Activated naive CD4-positive, alpha-beta T cell treated with anti-CD3 and anti-CD28 coated beads, Interleukin-2, amount 10 ng/mL, durations not matched to agents 7 days and 5 days (primary cell): ENCODE data around the gene CTXND1.

Source experiments
- CTCF ChIA-PET: fragments of 350-600 bp; sonication (Branson Sonifier 250); formaldehyde crosslinking; loops from one replicate; lab custom pipeline; 2021; ENCODE audit warnings: antibody characterized with exemption; lab: Charles Lee
- DNase-seq: peaks from one replicate; pipeline ENCODE4 v3.0.0-alpha.2; 2020
- H3K27ac Mint-ChIP-seq: one replicate; pipeline ENCODE4 v1.8.0; 2021; ENCODE audit warnings: mild to moderate bottlenecking, moderate library complexity, mixed read lengths
- H3K27me3 Mint-ChIP-seq: one replicate; pipeline ENCODE4 v1.8.0; 2021; ENCODE audit warnings: mild to moderate bottlenecking, mixed read lengths
- H3K36me3 Mint-ChIP-seq: one replicate; pipeline ENCODE4 v1.8.0; 2021; ENCODE audit warnings: mixed read lengths
- H3K4me1 Mint-ChIP-seq: one replicate; pipeline ENCODE4 v1.8.0; 2021; ENCODE audit warnings: mixed read lengths
- H3K4me3 Mint-ChIP-seq: one replicate; pipeline ENCODE4 v1.8.0; 2021; ENCODE audit warnings: mild to moderate bottlenecking, moderate library complexity, mixed read lengths
- H3K9me3 Mint-ChIP-seq: one replicate; pipeline ENCODE4 v1.8.0; 2021; ENCODE audit warnings: mixed read lengths

CTXND1 gene

DNA sequence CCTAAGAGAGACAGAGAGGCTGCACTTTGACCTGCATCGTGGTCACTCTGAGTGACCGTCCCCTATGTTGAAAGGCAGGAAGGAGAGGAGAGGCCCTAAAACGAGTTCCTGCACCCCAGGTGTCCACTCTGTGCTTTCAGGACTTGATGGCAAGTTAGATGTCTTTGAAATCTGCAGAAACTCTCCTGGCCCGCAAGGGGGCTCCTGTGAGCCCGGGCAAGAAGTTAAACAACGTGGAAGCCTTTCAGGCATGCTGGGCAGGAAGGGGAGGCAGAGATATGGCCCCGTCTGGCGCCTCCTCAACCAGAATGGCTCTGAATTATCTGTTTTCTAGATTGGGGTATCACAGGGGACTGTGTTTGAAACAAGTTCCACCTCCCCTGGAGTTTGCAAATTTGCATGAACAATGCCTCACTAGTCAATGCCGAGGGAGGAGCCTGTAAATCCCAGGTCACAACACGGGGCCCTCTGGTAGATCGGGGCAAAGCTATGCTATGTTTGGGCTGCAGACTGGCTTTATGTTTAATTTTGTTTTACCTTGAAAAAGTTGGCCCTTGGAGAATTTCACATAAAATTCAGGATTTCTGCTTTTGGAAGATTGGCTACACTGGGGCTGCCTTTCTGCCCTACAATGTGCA lies 9.8 kb downstream of the CTXND1 start:
- Mint-ChIP-seq H3K4me1 (peaks cover 5% of the 10 kb centered on the region), H3K4me3 (no peak overlapping the region), H3K9me3 (no peaks in the 10 kb centered on the region), H3K27ac (no peak overlapping the region), H3K36me3 (no peaks in the 10 kb centered on the region), H3K27me3 (peaks cover 61% of the 10 kb centered on the region)
- peak; percentile 28 for DNase-seq
- CTCF ChIA-PET = no interaction called here

DNA sequence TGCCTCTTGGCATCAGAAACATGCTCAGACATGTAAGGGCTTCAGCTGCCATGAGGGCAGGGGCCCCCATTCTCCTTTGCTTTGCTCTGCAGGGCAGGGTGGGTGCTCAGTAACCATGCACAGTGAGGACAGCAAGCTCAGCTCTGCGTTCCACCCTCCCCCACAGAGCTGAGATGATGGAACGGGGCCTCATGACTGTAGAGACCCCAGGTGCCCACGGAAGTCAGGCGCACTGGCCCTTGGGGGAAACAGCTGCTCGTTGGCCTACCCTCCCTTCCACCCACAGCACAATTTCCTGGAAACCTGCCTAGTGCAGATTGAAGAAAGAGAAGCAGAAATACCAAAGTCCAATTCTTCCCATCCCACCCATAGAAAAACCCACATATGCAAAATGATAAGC lies 10.5 kb downstream of the CTXND1 start:
- CTCF ChIA-PET = interaction anchor here (0.8 kb wide), 1 partner anchor 902 kb away, joined by 4 read pairs; no protein-coding TSS in a partner anchor
- Mint-ChIP-seq H3K27ac (no peak overlapping the region), H3K4me3 (no peak overlapping the region), H3K9me3 (no peaks in the 10 kb centered on the region), H3K4me1 (peaks cover 5% of the 10 kb centered on the region), H3K36me3 (no peaks in the 10 kb centered on the region), H3K27me3 (peaks cover 57% of the 10 kb centered on the region)
- DNase-seq = no peak

DNA sequence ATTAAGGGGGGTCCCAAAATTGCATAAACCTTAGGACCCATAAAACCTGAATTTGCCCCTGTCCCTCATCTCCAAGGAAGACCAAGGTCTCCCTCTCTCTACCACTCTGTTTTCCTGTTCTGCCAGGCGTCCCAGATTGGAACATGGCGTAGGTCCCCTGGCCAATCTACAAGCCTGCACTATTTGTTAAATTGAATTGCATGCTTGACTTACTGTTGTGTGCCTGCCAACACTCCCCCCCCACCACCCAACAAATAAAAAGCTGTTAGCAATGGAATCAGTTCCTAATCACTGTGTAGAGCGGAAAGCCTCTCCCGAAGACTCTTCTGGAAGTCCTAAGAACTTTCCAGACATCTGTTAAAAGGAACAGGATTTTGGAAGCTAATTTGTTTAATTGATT lies 11.7 kb downstream of the CTXND1 start:
- Mint-ChIP-seq H3K4me1 (peaks cover 5% of the 10 kb centered on the region), H3K4me3 (no peak overlapping the region), H3K36me3 (no peaks in the 10 kb centered on the region), H3K27ac (no peak overlapping the region), H3K9me3 (no peaks in the 10 kb centered on the region), H3K27me3 (peaks cover 51% of the 10 kb centered on the region)
- no peak for DNase-seq
- CTCF ChIA-PET = interaction anchor here (1.1 kb wide), 1 partner anchor 859 kb away, joined by 3 read pairs; no protein-coding TSS in a partner anchor

DNA sequence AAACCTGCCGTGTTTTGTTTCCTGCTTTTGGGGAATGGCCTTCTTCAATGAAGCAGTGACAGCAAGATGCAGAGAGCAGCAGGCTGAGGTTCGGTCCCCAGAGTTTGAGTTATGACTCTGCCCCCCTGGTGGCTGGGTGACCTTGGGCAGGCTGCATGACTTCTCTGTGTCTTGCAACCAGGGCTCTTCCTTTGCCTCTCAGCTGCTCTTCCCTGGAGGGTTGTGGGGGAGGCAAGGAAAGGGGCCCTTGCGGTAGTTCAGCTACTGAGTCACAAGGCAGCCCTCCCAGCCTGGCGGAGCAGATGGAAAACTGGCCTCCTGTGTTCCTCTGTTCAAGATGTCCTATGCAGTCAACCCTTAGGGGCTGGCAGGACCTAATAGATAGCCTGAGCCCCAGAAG lies 17.1 kb downstream of the CTXND1 start:
- H3K36me3 Mint-ChIP-seq = no peaks in the 10 kb centered on the region
- H3K9me3 Mint-ChIP-seq = no peaks in the 10 kb centered on the region
- no peak overlapping the region for H3K27ac Mint-ChIP-seq
- DNase-seq = peak; percentile 62
- peaks cover 26% of the 10 kb centered on the region for H3K27me3 Mint-ChIP-seq
- CTCF ChIA-PET = interaction anchor here (1.2 kb wide), 1 partner anchor 9 kb away, joined by 3 read pairs; no protein-coding TSS in a partner anchor
- H3K4me1 Mint-ChIP-seq = no peaks in the 10 kb centered on the region
- no peak overlapping the region for H3K4me3 Mint-ChIP-seq

DNA sequence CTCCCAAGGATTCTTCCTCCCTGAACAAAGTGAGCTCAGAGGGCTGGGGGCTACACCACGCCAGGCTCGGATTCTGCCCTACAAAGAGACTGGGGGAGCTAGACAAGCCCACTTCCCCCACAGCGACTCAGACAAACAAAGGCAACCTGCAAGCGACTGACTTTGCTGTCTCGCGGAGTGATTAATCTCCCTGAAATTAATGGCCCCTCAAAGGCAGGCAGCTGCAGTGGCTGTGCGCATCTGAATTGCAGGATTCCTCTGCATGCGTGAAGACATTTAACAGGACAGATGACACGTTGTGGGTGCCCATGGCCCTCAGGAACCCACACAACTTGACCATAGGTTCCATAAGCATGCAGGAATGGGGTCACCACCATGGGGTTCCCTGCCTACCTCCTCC lies 18.4 kb downstream of the CTXND1 start:
- Mint-ChIP-seq H3K27me3 (peaks cover 22% of the 10 kb centered on the region), H3K27ac (no peak overlapping the region), H3K4me3 (no peak overlapping the region), H3K4me1 (no peaks in the 10 kb centered on the region), H3K9me3 (no peaks in the 10 kb centered on the region), H3K36me3 (no peaks in the 10 kb centered on the region)
- CTCF ChIA-PET = no interaction called here
- no peak for DNase-seq

DNA sequence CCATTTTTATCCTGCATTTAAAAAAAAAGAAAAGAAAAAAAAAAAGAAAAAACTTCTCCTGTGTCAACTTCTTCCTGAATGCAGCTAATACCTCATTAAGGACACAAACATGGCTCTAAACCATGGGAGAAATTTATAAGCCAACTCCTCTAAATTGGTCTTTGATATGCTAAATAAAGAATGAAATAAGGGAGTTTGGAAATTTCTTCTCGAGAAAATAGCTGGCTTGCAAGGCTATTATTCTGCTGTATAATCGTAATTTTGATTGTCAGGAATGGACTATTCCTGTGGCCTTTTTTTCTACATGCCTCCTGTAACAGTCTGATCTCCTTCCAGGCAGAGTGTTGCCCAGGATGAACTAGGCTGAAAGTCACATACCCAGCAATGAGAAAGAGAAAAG lies 20.6 kb downstream of the CTXND1 start:
- peaks cover 26% of the 10 kb centered on the region for H3K27me3 Mint-ChIP-seq
- DNase-seq = no peak
- CTCF ChIA-PET = no interaction called here
- no peaks in the 10 kb centered on the region for H3K4me1 Mint-ChIP-seq
- no peaks in the 10 kb centered on the region for H3K36me3 Mint-ChIP-seq
- H3K4me3 Mint-ChIP-seq = no peak overlapping the region
- no peak overlapping the region for H3K27ac Mint-ChIP-seq
- H3K9me3 Mint-ChIP-seq = no peaks in the 10 kb centered on the region

DNA sequence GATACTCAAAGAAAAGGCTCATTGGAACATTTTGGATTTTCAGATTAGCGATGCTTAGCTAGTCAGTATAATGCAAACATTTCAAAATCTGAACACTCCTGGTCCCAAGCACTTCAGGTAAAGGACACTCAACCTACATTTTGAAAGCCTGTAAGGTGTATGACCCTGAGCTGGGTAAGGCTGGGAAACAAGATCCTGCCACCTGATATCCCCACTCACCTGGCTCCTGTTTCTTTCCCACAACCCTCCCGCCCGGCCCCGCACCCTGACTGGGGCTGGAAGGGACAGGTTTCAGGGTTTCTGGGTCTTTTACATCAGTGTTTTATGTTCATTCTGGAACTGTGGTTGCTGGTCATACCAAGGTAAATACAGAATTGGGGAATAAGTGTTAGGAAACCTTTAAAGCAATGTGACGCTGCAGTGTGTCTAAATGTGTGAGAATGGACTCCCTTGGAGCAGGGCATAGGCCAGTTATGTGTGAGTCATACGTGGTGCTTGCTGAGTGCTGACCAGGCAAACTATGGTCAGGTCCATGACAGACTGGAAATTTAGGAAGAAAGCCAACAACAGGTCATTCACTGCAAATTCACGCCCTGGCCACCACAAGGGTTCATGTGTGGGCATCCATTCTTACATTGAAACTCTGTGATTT lies 22.9 kb downstream of the CTXND1 start:
- Mint-ChIP-seq H3K9me3 (no peaks in the 10 kb centered on the region), H3K36me3 (no peaks in the 10 kb centered on the region), H3K4me1 (no peaks in the 10 kb centered on the region), H3K27me3 (peaks cover 20% of the 10 kb centered on the region), H3K4me3 (no peak overlapping the region), H3K27ac (no peak overlapping the region)
- CTCF ChIA-PET = no interaction called here
- DNase-seq = no peak

DNA sequence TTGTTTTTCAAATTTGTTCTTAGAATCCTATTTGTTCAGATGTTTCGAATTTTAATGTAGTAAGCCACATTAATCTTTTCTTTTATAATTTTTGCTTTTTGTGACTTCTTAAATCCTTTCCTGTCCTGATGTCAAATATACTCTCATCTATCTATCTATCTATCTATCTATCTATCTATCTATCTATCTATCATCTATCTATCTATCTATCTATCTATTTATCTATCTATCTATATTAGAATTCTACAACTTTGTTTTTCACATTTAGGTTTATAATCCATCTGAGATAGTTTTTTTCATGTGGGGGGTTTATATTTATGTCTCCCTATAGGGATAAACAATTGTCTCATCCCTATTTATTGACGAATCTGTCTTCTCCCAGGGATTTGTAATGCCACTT lies 32.1 kb downstream of the CTXND1 start:
- H3K4me3 Mint-ChIP-seq = no peak overlapping the region
- no peak for DNase-seq
- H3K4me1 Mint-ChIP-seq = no peaks in the 10 kb centered on the region
- no peaks in the 10 kb centered on the region for H3K9me3 Mint-ChIP-seq
- H3K36me3 Mint-ChIP-seq = no peaks in the 10 kb centered on the region
- peaks cover 11% of the 10 kb centered on the region for H3K27me3 Mint-ChIP-seq
- CTCF ChIA-PET = no interaction called here
- no peak overlapping the region for H3K27ac Mint-ChIP-seq

DNA sequence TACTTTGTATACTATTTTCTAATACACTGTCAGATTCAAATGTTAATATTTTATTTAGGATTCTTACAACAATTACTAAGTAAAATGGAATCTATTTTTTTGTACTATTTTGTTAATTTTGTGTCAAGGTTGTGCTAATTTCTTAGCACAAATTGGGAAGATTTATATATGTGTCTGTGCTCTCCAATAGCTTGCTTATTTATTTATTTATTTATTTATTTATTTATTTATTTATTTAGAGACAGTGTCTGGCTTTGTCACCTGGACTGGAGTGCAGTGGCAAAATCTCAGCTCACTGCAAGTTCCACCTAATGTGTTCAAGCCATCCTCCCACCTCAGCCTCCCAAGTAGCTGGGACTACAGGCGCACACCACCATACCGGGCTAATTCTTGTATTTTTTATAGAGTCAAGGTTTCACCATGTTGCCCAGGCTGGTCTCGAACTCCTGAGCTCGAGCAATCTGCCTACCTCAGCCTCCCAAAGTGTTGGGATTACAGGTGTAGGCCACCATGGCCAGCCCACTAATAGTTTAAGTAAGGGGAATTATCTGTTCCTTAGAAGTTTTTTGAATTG lies 34.6 kb downstream of the CTXND1 start:
- Mint-ChIP-seq H3K27ac (no peak overlapping the region), H3K4me3 (no peak overlapping the region), H3K27me3 (peaks cover 12% of the 10 kb centered on the region), H3K36me3 (no peaks in the 10 kb centered on the region), H3K4me1 (no peaks in the 10 kb centered on the region), H3K9me3 (no peaks in the 10 kb centered on the region)
- no peak for DNase-seq
- CTCF ChIA-PET = no interaction called here

DNA sequence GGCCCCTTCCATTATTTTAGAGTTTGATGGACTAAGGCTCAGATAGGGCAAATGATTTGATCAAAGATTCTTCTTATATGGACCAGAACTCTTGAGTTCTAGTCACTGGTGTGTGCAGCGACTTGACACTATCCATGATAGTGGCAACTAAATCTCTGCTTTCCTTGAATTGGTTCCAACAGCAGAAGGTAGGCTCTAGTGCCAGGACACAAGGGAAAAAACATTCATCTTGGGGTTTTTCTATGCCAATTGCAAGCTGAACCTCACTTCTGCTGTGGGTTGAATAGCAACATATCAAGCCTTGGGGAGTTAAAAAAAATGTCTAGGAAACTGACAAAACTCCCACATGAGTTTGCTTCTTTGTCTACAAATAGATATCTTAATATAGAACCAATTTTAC lies 35.1 kb downstream of the CTXND1 start:
- Mint-ChIP-seq H3K27ac (no peak overlapping the region), H3K9me3 (no peaks in the 10 kb centered on the region), H3K4me3 (no peak overlapping the region), H3K4me1 (no peaks in the 10 kb centered on the region), H3K27me3 (peaks cover 17% of the 10 kb centered on the region), H3K36me3 (no peaks in the 10 kb centered on the region)
- no peak for DNase-seq
- CTCF ChIA-PET = no interaction called here

DNA sequence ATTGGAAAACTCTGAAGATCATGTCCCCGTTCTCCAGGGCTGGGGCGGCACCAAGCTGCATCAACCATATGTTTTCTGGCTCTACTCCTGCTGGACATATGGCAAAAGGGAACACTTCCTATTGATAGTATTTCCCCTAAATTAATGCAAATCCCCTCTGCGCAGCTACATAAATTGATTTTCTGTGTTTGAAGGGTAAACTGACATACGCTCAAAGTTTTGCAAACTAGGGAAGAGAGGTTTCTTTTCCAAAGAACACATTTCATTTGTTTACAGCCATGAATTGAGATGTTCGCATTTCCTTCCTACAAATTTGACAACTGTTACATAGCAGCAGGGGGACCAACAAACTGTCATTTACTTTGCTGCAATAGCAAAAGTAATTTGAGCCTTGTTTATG lies 35.9 kb downstream of the CTXND1 start:
- H3K36me3 Mint-ChIP-seq = no peaks in the 10 kb centered on the region
- no peaks in the 10 kb centered on the region for H3K4me1 Mint-ChIP-seq
- H3K27me3 Mint-ChIP-seq = peaks cover 19% of the 10 kb centered on the region
- CTCF ChIA-PET = no interaction called here
- no peak overlapping the region for H3K4me3 Mint-ChIP-seq
- H3K27ac Mint-ChIP-seq = no peak overlapping the region
- no peak for DNase-seq
- no peaks in the 10 kb centered on the region for H3K9me3 Mint-ChIP-seq

DNA sequence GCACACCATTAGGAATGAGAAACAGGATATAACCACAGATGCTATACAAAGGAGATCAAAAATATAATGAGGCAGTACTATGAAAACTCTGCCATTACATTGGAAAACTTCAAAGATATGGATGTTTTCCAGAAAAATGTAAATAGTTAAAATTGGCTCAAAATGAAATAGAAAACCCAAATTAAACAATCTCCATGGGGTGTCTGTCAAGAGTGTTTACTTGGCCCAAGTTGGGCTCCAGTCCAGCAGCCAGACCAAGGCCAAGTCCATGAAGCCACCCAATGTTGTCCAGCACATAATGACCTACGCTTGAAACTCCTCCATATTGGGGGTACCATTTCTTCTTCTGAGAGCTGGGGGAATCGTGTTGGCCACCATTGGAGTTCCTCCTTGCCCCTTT lies 37.1 kb downstream of the CTXND1 start:
- Mint-ChIP-seq H3K27ac (no peak overlapping the region), H3K4me3 (no peak overlapping the region), H3K27me3 (peaks cover 29% of the 10 kb centered on the region), H3K4me1 (no peaks in the 10 kb centered on the region), H3K36me3 (no peaks in the 10 kb centered on the region), H3K9me3 (no peaks in the 10 kb centered on the region)
- no peak for DNase-seq
- CTCF ChIA-PET = no interaction called here

DNA sequence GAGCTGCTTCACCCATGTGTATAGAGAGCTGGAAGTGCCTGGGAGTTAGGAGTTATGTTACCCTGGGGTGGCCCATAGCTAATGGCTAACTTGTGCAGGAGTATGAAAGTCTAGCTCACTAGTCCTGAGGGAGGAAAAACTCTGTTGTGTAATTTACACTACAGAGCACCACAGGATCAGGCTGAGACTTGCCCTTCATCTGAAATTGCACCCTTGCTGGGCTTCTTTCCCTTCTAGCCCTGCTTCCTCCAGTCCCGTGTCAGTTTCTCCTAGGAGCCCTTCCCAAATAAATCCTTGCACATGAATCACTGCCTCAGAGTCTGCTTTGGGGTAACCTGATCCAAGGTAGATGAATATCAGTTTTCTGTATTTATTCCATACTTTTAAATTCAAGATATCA lies 40.0 kb downstream of the CTXND1 start:
- H3K9me3 Mint-ChIP-seq = no peaks in the 10 kb centered on the region
- no peaks in the 10 kb centered on the region for H3K36me3 Mint-ChIP-seq
- no peaks in the 10 kb centered on the region for H3K4me1 Mint-ChIP-seq
- H3K4me3 Mint-ChIP-seq = no peak overlapping the region
- DNase-seq = no peak
- CTCF ChIA-PET = no interaction called here
- peaks cover 40% of the 10 kb centered on the region for H3K27me3 Mint-ChIP-seq
- no peak overlapping the region for H3K27ac Mint-ChIP-seq

DNA sequence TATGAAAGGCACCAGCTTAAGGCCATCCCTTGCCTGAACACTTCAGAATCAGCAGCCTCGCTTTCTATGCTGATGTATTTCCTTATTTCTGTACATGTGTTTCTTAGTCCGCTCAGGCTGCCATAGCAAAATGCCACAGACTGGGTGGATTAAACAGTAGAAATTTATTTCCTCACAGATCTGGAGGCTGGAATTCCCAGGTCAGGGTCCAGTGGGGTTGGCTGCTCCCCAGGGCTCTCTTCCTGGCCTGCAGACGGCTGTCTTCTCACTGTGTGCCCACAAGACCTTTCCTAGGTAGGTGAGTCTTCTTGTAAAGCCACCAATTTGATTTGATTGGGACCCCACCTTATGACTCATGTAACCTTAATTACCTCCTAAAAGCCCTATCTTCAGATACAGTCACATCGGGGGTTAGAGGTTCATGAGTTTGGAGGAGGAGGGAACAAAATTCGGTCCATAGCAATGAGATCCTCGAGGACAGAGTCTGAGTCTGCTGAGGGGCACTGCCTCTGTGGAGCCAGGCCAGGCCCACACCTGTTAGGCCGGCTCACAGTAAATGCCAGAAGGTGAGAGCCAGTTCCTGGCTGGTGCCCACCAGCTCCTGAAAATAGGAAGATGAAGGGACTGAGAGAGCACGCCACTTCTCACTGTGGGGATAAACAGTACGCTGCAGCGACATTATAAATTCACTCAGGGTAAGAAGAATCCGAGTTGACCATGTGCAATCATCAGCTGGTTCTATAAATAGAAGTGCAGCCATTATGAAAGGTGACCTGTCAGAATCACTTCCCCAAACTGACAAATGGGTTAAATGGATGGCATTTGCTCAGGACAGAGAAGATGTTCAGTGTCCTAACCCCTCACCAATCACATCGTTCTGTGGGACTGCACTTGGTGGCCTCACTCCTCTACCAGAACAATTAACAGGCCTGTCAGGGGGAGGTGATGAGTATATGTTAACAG lies 41.1 kb downstream of the CTXND1 start:
- no peak overlapping the region for H3K27ac Mint-ChIP-seq
- CTCF ChIA-PET = no interaction called here
- no peaks in the 10 kb centered on the region for H3K4me1 Mint-ChIP-seq
- H3K4me3 Mint-ChIP-seq = no peak overlapping the region
- DNase-seq = no peak
- no peaks in the 10 kb centered on the region for H3K36me3 Mint-ChIP-seq
- H3K27me3 Mint-ChIP-seq = peaks cover 40% of the 10 kb centered on the region
- no peaks in the 10 kb centered on the region for H3K9me3 Mint-ChIP-seq
